ENCODE measurements around the gene NHLRC4.

Gene NHLRC4

DNA sequence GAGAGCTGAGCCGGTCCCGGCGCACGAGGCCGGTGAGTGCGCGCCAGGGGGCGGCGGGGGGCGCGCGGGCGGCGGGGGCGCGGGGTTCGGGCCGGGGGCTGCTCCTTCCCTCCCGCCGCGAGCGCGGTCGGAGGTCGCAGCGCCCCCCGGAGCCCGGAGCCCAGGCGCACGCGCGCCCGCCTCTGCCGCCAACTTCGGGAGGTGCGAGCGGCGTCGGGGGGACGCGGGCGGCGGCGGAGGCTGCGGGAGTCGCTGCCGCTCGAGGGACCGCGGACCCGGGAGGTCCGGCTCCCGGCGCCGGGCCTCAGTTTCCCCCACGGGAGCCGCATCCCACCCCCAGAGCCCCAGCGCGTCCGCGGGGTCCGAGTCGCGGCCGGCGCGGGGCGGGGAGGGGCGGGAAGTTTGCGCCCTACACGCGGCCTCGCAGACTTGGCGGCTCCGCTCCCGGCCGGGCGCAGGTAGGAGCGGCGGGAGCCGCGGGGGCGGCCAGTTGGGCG, 6.6 kb upstream of the NHLRC4 start, which contains the start of gene PRR35:
Gene PRR35 (plus strand): TSS at position 191 of the 497 bp plus-strand sequence. CDS start 2,901 bp downstream, outside the sequence.
- no peaks in the 10 kb centered on the region for H3K9me3 ChIP-seq (ENCODE audit: control insufficient read depth in 2 of 2, low read length in 2 of 2)
- H3K36me3 ChIP-seq (ENCODE audit: control insufficient read depth in 2 of 2, insufficient read depth in 2 of 2, low read length in 2 of 2), result no peaks in the 10 kb centered on the region
- no peak within 1 kb of the TSS for H3K9ac ChIP-seq (ENCODE audit: low read depth in 1 of 2, low read length in 2 of 2)
- H3K4me1 ChIP-seq (ENCODE audit: control insufficient read depth in 2 of 2, insufficient read depth in 2 of 2, low read length in 2 of 2), result peaks cover 0 to 2% of the 10 kb centered on the region in 2 donors
- no peak within 1 kb of the TSS for H3K27ac ChIP-seq (ENCODE audit: low read depth in 2 of 2, low read length in 2 of 2)
- peaks cover 21 to 43% of the 10 kb centered on the region in 2 donors for H3K27me3 ChIP-seq (ENCODE audit: control insufficient read depth in 2 of 2, insufficient read depth in 2 of 2, low read length in 2 of 2)
- no peak within 1 kb of the TSS for H3K4me3 ChIP-seq (ENCODE audit: low read length in 2 of 2)

DNA sequence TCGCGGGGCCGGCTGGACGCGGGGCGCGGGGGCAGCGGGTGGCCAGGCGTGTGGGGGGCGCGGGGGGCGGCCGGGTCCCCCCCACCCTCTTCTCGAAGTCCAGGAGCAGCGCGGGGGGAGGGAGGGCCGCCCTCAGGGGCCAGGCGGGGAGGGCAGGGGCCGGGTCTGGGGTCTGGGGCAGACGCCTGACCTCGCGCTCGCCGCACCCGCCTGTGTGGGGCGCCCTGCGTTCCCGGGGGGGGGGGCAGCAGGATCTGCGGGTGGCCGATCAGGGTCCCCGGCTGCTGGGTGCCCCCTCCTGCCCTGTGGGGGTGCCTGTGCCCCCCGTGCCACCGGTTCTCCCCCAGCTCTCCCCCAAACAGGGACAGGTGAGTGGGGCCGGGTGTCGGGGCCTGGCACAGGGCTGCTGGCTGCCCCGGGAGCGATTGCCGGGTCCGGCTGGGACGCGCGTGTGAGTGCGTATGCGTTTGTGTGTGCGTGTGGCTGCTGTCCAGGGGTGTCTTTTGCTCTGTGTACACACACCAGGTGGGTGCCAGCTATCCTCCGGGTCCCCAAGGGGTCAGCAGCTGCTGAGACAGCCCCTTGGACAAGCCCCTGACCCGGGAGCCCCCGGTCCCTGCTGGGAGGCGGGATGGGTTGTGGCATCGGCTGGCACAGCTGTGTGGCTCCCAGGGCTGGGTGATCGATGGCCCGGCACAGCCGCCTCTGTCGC, 5.9 kb upstream of the NHLRC4 start:
- H3K27me3 ChIP-seq (ENCODE audit: control insufficient read depth in 2 of 2, insufficient read depth in 2 of 2, low read length in 2 of 2), result peaks cover 21 to 43% of the 10 kb centered on the region in 2 donors

DNA sequence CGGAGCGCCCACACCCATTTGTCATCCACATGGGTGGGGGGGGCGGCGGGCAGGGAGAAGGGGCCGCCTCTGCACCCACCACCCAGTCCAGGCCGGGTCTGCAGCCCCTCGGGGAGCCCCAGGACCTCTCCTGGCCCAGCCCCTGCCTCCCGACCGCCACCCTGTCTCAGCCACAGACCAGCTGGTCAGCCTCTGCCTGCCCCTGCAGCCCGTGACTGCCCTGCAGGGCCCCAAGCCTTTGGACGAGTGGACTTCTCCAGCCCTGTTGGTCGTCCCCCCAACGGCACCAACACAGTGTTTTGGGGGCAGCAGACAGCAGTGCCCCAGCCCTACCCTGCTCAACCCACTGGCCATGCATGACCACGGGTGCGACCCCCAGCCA, 5.4 kb upstream of the NHLRC4 start:
- Histone ChIP-seq H3K36me3 (ENCODE audit: control insufficient read depth in 2 of 2, insufficient read depth in 2 of 2, low read length in 2 of 2) (no peaks in the 10 kb centered on the region), H3K4me1 (ENCODE audit: control insufficient read depth in 2 of 2, insufficient read depth in 2 of 2, low read length in 2 of 2) (peaks cover 4 to 5% of the 10 kb centered on the region in 2 donors), H3K9me3 (ENCODE audit: control insufficient read depth in 2 of 2, low read length in 2 of 2) (no peaks in the 10 kb centered on the region), H3K27me3 (ENCODE audit: control insufficient read depth in 2 of 2, insufficient read depth in 2 of 2, low read length in 2 of 2) (peaks cover 21 to 43% of the 10 kb centered on the region in 2 donors), H3K9ac (ENCODE audit: low read depth in 1 of 2, low read length in 2 of 2) (no peak overlapping the region), H3K27ac (ENCODE audit: low read depth in 2 of 2, low read length in 2 of 2) (no peak overlapping the region), H3K4me3 (ENCODE audit: low read length in 2 of 2) (no peak overlapping the region)

More for the DNA sequence above, 5.9 kb upstream of the NHLRC4 start:
- Histone ChIP-seq H3K4me3 (ENCODE audit: low read length in 2 of 2) (no peak overlapping the region), H3K27ac (ENCODE audit: low read depth in 2 of 2, low read length in 2 of 2) (no peak overlapping the region), H3K9ac (ENCODE audit: low read depth in 1 of 2, low read length in 2 of 2) (no peak overlapping the region), H3K9me3 (ENCODE audit: control insufficient read depth in 2 of 2, low read length in 2 of 2) (no peaks in the 10 kb centered on the region), H3K36me3 (ENCODE audit: control insufficient read depth in 2 of 2, insufficient read depth in 2 of 2, low read length in 2 of 2) (no peaks in the 10 kb centered on the region), H3K4me1 (ENCODE audit: control insufficient read depth in 2 of 2, insufficient read depth in 2 of 2, low read length in 2 of 2) (peaks cover 0 to 2% of the 10 kb centered on the region in 2 donors)

DNA sequence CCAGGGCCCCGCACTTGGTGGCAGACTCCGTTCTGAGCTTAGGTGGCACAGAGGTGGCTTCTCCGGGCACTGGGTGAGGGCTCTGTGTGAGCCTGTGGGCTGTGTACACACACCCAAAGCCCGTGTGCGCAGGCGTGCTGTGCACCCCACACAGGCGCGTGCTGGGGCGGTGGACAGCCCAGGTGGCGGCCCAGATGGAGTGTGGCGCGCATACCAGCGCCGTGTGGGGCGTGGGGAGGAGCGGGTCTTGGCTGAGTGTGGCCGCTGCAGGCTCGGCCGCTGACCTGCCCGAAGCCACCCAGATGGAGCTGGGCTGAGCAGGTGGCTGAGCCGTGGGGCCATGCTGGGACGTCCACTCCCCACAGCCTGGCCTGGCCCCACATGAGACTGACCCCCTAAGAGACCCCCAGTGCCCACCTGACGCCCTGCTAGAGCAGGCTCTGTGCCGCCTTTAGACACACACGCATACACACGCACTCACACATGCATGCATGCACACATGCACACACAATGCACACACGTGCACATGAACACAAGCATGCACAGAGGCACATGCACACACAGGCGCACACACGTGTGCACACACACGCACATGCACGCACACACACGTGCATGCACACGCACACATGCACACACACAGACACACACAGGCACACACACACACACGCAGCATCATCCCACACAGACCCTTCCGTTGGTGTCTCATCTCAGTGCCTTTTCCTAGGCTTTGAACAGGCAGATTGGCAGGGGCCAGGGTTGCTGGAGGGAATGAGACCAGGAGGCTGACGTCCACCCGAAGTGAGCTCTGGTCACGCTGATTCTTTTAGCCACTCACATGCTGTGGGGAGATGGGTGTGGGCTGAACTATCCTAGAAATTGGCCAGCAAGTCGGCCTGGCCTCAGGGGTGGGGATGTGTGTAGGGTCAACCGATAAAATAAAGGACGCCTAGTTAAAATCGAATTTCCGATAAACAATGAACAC, 4.6 kb upstream of the NHLRC4 start:
- no peaks in the 10 kb centered on the region for H3K36me3 ChIP-seq (ENCODE audit: control insufficient read depth in 2 of 2, insufficient read depth in 2 of 2, low read length in 2 of 2)
- H3K9me3 ChIP-seq (ENCODE audit: control insufficient read depth in 2 of 2, low read length in 2 of 2), result no peaks in the 10 kb centered on the region
- H3K4me3 ChIP-seq (ENCODE audit: low read length in 2 of 2), result no peak overlapping the region
- H3K9ac ChIP-seq (ENCODE audit: low read depth in 1 of 2, low read length in 2 of 2), result no peak overlapping the region
- no peak overlapping the region for H3K27ac ChIP-seq (ENCODE audit: low read depth in 2 of 2, low read length in 2 of 2)
- H3K27me3 ChIP-seq (ENCODE audit: control insufficient read depth in 2 of 2, insufficient read depth in 2 of 2, low read length in 2 of 2), result peaks cover 21 to 41% of the 10 kb centered on the region in 2 donors
- H3K4me1 ChIP-seq (ENCODE audit: control insufficient read depth in 2 of 2, insufficient read depth in 2 of 2, low read length in 2 of 2), result peaks cover 11 to 12% of the 10 kb centered on the region in 2 donors

DNA sequence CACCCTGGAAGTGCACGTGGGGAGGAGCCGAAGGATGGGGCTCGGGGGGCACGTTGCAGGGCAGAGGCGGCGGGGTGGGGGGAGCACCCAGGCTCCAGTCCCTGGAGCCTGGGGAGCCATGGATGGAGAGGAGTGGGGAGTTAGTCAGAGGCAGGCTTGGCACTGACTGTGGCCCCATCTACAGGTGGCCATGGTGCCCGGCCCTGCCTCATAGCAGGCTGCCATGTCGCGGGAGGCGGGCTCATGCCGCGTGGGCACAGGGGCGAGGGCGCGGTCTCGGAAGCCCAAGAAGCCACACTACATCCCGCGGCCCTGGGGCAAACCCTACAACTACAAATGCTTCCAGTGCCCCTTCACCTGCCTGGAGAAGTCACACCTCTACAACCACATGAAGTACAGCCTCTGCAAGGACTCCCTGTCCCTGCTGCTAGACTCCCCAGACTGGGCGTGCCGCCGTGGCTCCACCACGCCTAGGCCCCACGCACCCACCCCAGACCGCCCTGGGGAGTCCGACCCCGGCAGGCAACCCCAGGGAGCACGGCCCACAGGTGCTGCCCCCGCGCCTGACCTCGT, 3.6 kb upstream of the NHLRC4 start:
- Histone ChIP-seq H3K27me3 (ENCODE audit: control insufficient read depth in 2 of 2, insufficient read depth in 2 of 2, low read length in 2 of 2) (peaks cover 21 to 36% of the 10 kb centered on the region in 2 donors), H3K4me3 (ENCODE audit: low read length in 2 of 2) (no peak overlapping the region), H3K27ac (ENCODE audit: low read depth in 2 of 2, low read length in 2 of 2) (no peak overlapping the region), H3K4me1 (ENCODE audit: control insufficient read depth in 2 of 2, insufficient read depth in 2 of 2, low read length in 2 of 2) (peaks cover 15 to 18% of the 10 kb centered on the region in 2 donors), H3K9ac (ENCODE audit: low read depth in 1 of 2, low read length in 2 of 2) (no peak overlapping the region), H3K36me3 (ENCODE audit: control insufficient read depth in 2 of 2, insufficient read depth in 2 of 2, low read length in 2 of 2) (no peaks in the 10 kb centered on the region), H3K9me3 (ENCODE audit: control insufficient read depth in 2 of 2, low read length in 2 of 2) (no peaks in the 10 kb centered on the region)

DNA sequence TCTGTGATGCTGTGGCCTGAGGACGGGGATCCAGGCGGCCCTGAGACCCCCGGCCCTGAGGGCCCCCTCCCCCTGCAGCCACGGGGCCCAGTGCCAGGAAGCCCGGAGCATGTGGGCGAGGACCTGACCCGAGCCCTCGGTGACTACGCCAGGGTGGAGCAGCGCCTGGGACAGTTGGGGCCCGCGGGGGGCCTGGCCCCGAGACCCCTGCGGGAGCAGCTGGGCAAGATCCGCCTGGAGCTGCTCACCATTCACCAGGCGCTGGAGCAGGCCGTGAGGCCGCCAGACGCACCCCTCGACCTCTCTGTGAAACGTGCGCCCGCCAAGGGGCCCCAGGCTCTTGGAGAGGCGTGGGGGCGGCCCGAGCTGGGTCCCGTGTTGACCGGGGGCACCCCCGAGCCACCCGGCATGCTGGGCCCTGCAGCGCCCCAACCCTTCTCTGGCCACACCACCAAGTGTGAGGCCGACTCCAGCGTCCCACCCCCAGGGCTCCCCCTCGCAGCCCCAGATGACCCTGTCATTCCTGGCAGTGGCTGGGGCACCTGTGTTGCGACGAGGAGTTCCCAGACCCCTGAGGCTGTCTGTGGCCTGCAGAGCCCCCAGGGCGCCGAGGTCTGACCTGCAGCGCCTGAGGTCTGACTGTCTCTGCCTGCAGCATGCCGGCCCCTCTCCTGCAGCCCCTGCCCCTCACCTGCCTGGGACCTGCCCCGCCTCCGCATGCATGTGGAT, 2.0 kb upstream of the NHLRC4 start:
- H3K27ac ChIP-seq (ENCODE audit: low read depth in 2 of 2, low read length in 2 of 2), result no peak overlapping the region
- no peaks in the 10 kb centered on the region for H3K9me3 ChIP-seq (ENCODE audit: control insufficient read depth in 2 of 2, low read length in 2 of 2)
- peaks cover 14 to 20% of the 10 kb centered on the region in 2 donors for H3K27me3 ChIP-seq (ENCODE audit: control insufficient read depth in 2 of 2, insufficient read depth in 2 of 2, low read length in 2 of 2)
- H3K36me3 ChIP-seq (ENCODE audit: control insufficient read depth in 2 of 2, insufficient read depth in 2 of 2, low read length in 2 of 2), result no peaks in the 10 kb centered on the region
- H3K4me3 ChIP-seq (ENCODE audit: low read length in 2 of 2), result no peak overlapping the region
- H3K9ac ChIP-seq (ENCODE audit: low read depth in 1 of 2, low read length in 2 of 2), result no peak overlapping the region
- peaks cover 25 to 26% of the 10 kb centered on the region in 2 donors for H3K4me1 ChIP-seq (ENCODE audit: control insufficient read depth in 2 of 2, insufficient read depth in 2 of 2, low read length in 2 of 2)

DNA sequence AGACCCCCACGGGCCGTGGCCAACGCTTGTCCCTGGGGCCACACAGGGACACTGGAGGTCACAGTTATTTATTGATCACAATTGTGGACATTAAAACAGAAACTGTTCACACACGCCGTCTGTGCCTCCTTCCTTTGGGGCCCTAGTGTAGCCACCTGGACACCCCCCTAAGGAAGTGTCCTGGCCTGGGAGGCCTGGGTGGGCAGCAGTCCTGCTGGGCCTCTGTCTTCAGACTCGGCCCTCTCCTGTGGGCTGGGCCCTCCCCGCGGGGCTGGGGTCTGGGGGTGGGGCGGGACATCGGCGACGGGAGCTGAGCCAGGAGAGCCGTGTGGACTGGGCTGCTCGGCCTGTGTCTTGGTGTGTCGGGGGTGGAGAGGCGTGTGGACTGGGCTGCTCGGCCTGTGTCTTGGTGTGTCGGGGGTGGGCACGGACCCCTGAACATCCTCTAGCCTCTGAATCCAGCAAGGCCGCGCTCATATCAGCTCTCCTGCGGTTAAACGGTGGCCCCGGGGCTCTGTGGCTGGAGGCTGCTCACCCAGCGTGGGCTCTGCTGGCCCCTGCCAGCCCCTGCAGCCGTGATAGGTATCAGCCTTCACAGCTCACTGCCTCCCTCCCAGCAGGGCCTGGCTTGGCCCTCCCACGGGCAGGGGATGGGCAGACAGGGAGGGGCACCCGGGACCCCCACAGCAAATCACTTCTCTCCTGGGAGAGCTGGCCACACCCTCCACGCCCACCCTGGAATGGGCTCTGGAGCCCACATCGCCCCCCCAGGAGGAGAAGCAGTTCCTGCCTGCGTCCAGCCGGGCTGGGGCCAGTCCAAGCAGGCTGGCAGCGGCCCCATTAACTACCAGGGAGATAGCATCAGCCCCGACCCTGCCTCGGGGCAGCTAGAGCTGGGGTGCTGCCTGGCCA, 1.1 kb upstream of the NHLRC4 start:
- H3K27ac ChIP-seq (ENCODE audit: low read depth in 2 of 2, low read length in 2 of 2), result no peak overlapping the region
- no peak overlapping the region for H3K4me3 ChIP-seq (ENCODE audit: low read length in 2 of 2)
- peaks cover 14 to 19% of the 10 kb centered on the region in 2 donors for H3K27me3 ChIP-seq (ENCODE audit: control insufficient read depth in 2 of 2, insufficient read depth in 2 of 2, low read length in 2 of 2)
- no peaks in the 10 kb centered on the region for H3K9me3 ChIP-seq (ENCODE audit: control insufficient read depth in 2 of 2, low read length in 2 of 2)
- H3K9ac ChIP-seq (ENCODE audit: low read depth in 1 of 2, low read length in 2 of 2), result no peak overlapping the region
- H3K4me1 ChIP-seq (ENCODE audit: control insufficient read depth in 2 of 2, insufficient read depth in 2 of 2, low read length in 2 of 2), result peaks cover 26 to 27% of the 10 kb centered on the region in 2 donors
- no peaks in the 10 kb centered on the region for H3K36me3 ChIP-seq (ENCODE audit: control insufficient read depth in 2 of 2, insufficient read depth in 2 of 2, low read length in 2 of 2)

DNA sequence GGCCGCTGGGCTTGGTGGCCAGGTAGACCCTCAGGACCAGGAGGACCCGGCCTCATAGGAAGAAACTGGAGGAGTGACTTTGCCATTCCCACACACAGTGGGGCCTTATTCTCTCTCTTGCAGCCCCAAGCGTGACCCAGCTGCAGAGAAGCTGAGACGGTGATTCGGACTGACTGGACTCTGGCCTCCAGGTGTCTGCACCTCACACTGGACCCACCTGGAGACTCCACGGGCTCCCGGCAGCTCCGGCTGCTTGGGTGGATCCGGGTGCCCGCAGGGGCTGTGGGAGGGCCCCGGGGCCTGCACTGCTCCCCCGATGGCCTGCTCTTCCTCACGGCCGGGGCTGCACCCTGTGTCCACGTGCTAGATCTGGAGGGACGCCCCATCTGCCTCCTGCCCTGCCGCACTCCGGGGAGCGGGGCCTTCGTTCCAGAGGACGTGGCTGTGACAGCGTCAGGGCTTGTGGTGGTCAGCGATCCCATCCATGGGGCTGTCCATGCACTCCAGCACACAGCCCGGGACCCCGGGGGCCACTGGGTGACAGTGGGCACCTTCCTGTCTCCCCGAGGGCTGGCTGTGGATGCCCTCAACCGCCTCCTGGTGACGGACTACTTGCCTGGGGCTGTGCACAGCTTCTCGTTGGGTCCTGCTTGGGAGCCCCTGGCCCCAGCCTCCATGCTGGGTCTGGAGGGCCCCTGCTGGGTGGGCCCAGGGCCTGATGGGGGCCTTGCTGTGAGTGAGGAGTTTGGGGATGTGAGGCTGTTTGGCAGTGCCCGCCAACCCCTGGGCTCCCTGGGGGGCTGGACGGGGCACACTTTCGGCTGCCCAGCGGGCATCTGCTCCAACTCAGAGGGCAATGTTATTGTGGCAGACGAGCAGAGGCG, 810 bp downstream of the NHLRC4 start:
- Histone ChIP-seq H3K9ac (ENCODE audit: low read depth in 1 of 2, low read length in 2 of 2) (peak overlapping the region; percentile 39 to 41), H3K4me1 (ENCODE audit: control insufficient read depth in 2 of 2, insufficient read depth in 2 of 2, low read length in 2 of 2) (peaks cover 28 to 29% of the 10 kb centered on the region in 2 donors), H3K4me3 (ENCODE audit: low read length in 2 of 2) (peak overlapping the region; percentile 42 to 48), H3K36me3 (ENCODE audit: control insufficient read depth in 2 of 2, insufficient read depth in 2 of 2, low read length in 2 of 2) (no peaks in the 10 kb centered on the region), H3K27ac (ENCODE audit: low read depth in 2 of 2, low read length in 2 of 2) (peak overlapping the region in 1 of 2 donors; percentile 48), H3K27me3 (ENCODE audit: control insufficient read depth in 2 of 2, insufficient read depth in 2 of 2, low read length in 2 of 2) (peaks cover 1 to 3% of the 10 kb centered on the region in 2 donors), H3K9me3 (ENCODE audit: control insufficient read depth in 2 of 2, low read length in 2 of 2) (no peaks in the 10 kb centered on the region)

All from mucosa of rectum (tissue), 2 donors.